Activated T-cell treated with anti-CD3 and anti-CD28 coated beads for 4 hours (primary cell): ENCODE measurements around the gene TEKTIP1.

Experiments used
- DNase-seq: peaks from one replicate; pipeline ENCODE4 v3.0.0-alpha.2; 2020

The TEKTIP1 gene

DNA sequence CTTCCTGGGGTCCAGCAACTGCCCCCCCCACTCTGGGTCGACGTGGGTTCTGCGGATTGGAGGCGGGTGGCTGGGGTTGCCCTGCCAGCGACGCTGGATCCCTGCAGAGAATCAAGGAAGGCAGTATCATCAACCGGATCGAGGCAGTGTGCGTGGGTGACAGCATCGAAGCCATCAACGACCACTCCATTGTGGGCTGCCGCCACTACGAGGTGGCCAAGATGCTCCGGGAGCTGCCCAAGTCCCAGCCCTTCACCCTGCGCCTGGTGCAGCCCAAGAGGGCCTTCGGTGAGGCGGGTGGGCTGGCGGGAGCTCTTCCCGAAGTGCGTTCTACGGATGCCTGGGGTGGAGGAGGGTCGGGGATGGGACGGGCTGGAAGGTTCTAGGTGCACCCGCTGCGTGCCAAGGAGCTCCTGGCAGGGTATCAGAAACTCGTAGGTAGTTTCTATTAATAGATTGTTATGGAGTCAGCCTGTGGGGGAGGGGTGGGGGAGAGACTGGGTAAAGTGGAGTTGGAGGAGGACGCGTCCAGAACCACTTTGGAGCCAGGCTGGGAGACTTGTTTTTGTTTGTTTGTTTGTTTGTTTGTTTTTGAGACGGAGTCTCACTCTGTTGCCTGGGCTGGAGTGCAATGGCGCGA lies 47.9 kb downstream of the TEKTIP1 start:
- no peak for DNase-seq

DNA sequence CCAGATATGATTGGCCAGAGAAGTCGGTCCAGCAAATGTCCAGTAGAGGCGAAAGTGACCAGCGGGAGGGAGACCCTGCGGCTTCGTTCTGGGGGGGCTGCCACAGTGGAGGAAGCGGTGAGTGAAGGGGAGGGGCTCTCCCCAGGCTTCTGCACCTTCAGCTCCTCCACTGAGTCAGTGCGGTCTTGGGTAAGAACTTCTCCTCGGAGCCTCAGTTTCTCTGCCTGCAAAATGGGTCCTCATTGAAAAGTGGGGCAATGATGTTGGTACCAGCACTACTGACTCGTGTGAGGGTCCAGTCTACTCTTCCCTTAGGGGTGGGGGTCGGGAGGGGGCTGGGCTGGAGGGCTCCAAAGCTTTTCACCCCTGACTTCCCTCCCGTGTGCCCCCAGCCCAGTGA lies 50.5 kb downstream of the TEKTIP1 start:
- no peak for DNase-seq

DNA sequence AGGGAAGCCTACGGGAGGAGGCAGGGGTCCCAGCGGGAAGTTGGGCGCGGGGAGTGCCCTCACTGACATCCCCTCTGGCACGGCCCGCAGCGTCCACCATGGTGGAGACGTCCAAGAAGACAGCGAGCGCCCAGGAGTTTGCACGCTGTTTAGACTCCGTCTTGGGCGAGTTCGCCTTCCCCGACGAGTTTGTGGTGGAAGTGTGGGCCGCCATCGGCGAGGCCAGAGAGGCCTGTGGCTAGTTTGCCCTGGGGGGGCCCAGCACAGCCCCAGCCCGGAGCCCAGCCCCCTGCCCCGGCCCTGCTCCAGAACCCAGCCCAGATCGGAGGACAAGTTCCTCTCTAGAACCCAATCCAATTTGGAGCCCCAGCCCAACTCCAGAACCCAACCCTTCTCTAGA lies 51.0 kb downstream of the TEKTIP1 start:
- no peak for DNase-seq

DNA sequence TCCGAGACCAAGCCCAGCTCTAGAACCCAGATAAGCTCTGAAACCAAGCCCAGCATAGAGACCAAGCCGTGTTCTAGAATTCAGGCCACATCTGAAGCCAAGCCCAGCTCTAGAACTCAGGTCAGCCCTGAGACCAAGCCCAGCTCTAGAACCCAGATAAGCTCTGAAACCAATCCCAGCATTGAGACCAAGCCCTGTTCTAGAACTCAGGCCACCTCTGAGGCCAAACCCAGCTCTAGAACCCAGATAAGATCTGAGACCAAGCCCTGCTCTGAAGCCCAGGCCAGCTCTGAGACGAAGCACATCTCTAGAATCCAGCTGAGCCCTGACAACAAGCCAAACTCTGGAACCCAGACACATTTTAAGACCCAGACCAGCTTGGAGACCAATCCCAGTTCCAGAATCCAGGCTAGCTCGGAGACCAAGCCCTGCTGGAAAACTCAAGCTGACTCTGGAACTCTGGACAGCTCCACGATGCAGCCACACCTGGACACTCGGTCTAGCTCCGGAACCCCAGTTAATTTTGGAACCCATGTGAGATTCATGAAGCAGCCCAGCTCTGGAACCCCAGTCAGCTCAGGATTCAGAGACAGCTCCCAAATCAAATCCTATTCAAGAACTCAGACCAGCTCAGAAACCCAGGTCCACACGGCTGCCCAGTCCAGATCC lies 52.2 kb downstream of the TEKTIP1 start:
- DNase-seq = no peak

DNA sequence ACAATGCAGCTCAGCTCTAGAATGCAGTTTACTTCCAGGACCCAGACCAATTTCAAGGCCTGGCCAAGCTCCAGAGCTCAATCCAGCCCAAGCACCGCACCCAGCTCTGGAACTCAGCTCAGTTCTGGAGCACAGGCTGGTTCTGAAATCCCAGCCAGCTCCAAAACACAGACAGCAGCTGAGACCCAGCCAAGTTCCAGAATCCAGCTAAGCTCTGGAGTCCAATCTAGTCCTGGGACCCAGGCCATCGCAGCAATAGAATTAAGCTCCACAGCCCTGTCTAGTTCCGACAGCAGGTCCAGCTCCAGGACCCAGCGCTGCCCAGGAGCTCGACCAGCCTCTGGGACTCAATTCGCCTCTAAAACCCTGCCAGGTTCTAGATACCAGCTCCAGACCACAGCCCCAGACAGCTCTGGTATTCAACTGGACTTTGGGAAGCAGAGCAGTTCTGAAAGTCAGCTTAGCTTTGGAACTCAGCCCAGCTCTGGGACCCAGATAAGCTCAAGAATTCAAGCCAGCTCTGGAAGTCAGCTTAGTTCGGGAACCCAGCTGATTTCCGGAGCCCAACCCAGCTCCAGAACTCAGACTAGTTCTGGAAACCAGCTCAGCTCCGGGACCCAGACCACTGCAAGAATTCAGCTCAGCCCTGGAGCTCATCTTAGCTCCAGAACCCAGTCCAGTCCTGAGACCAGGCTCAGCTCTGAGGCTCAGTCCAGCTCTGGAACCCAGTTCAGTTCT lies 53.1 kb downstream of the TEKTIP1 start:
- no peak for DNase-seq

DNA sequence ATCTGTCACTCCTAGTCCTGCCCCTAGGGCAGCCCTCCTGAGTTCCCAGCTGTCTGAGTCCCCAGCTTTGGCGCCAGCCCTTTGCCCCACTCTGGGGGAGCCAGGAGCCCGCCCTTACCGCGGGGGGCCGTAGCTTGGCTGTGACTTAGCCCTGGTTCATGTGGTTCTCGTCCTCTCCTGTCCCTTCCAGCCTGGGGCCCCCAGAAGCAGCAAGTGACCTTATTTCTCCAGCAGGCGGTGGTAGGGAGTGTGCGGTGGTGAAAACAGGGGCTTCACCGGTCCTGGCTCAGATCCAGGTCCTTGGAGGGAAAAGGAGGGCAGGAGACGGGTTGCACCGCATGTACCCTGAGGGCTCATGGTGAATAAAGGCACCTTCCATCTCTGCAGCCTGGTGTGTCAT lies 54.2 kb downstream of the TEKTIP1 start:
- no peak for DNase-seq
